GM12801 (cell line): ENCODE results near the gene PGLYRP3.

ENCODE experiments used
- TF ChIP-seq, protein P1 (sequence below): IDR thresholded peaks from one replicate; pipeline ENCODE4 v1.5.1; 2011; ENCODE audit warnings: control low read depth; ENCODE audit not compliant: insufficient read length; ENCODE audit errors: extremely low read depth

The PGLYRP3 gene

GRCh38 chr1:153312570-153313186 is at the start of gene PGLYRP3:
PGLYRP3 (minus strand) TSS chr1:153312952; CDS start chr1:153310665, 2,287 bp downstream.
- TF ChIP-seq, protein P1, sequence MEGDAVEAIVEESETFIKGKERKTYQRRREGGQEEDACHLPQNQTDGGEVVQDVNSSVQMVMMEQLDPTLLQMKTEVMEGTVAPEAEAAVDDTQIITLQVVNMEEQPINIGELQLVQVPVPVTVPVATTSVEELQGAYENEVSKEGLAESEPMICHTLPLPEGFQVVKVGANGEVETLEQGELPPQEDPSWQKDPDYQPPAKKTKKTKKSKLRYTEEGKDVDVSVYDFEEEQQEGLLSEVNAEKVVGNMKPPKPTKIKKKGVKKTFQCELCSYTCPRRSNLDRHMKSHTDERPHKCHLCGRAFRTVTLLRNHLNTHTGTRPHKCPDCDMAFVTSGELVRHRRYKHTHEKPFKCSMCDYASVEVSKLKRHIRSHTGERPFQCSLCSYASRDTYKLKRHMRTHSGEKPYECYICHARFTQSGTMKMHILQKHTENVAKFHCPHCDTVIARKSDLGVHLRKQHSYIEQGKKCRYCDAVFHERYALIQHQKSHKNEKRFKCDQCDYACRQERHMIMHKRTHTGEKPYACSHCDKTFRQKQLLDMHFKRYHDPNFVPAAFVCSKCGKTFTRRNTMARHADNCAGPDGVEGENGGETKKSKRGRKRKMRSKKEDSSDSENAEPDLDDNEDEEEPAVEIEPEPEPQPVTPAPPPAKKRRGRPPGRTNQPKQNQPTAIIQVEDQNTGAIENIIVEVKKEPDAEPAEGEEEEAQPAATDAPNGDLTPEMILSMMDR: no peak

DNA sequence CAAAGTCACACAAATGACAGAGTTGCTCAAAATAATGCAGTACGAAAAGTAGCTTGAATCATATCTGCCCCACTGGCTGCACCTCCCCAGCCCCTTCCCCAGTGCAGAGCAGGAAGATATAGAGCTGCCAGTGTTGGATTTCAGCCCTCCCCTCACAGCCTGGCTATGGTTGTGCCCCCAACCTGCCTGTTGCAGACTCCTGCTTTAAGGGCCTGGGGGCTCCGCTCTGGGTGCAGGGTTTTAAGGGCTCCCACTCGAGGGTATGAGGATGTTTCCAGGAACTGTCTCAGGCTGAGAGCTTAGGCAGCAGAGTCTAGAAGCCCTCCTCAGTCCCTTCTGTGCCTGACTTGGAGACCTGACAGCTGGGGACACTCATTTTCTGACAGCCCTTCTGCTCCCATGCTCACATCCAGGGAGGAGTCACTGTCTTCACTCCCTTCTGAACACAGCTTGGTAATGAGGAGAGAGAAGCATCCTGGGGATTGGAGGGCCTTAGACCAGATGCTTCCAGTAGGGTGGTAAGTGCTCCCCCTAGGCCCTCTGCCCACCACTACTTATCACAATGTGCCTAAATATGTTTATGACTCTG is 49.5 kb upstream of the PGLYRP3 start:
- TF ChIP-seq, protein P1: no peak

DNA sequence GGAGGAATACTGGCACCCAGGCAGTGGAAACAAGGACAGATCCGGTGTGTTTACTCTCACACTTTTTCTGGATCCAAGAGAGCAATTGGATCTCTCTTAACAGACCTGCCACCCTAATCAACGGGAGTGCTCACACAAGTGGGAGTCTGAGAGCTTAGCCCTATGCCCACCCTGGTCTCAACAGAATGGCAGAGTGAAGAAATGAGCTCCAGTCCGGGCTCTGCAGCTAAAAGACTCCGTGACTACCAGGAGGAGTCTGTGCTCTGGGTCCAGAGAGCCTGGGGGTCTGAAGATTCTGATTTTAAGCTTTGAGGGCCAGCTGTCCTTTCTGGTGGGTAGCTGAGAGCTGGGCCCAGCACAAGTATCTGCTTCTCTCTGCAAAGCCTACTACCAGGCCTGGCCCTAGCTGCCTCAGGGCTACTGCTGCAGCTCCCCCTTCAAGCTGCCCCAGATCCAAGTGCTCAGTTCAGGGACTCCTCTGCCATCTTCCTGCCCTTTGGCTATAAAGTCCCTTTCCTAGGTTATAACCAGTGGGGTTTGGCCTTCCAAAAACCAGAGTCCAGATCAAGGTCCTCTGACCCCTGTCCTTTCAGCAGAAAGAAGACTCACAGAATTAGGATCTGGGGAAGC is 48.8 kb upstream of the PGLYRP3 start:
- TF ChIP-seq, protein P1: no peak

GRCh38 chr1:153360592-153361479 is 48.1 kb upstream of the PGLYRP3 start:
- TF ChIP-seq, protein P1: no peak

- TF ChIP-seq, protein P1: no peak
Measured at GRCh38 chr1:153360190-153360589, 47.4 kb upstream of the PGLYRP3 start.

DNA sequence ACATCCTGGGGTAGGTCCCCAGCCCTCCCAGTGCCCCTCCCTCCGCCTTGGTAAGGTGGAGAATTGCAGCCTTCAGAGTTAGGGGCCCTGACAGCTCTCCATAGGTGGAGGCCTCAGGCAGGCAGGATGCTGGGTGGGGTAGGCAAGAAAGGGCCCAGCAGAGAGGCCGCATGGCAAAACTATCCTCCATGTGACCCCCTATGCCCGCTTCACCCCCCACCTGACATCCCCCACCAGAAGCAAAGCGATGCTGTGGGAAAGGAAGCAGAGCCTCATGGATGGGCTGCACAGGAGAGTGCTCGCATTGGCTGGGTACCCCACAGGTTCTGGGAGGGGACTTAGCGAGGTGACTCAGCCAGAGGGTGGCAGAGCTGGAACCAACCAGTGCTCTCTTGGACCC is 46.5 kb upstream of the PGLYRP3 start:
- TF ChIP-seq, protein P1: no peak

DNA sequence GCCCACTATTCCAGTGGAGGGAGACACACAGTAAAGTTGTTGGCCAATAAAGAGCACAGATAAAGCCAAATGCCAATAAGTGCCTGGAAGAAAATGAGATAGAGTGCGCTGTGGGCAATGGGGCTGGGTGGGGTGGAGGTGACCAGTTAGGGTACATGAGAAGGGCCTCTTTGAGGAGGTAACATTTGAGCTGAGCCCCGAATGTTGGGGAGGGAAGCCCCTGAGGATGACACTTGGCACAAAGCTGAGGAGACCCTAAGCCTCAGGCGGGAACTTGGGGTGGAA is 45.9 kb upstream of the PGLYRP3 start:
- TF ChIP-seq, protein P1: no peak
